Effector CD4-positive, alpha-beta T cell (primary cell): ENCODE results near the gene MYO9A.
"Not testable (repeated sequence)": the region's sequence is repeated elsewhere in the genome, so short reads cannot be mapped to it uniquely, and the experiment has no call there.

Source experiments
- DNase-seq: peaks from one replicate; pipeline ENCODE4 v3.0.0-alpha.2; 2020

MYO9A gene

DNA sequence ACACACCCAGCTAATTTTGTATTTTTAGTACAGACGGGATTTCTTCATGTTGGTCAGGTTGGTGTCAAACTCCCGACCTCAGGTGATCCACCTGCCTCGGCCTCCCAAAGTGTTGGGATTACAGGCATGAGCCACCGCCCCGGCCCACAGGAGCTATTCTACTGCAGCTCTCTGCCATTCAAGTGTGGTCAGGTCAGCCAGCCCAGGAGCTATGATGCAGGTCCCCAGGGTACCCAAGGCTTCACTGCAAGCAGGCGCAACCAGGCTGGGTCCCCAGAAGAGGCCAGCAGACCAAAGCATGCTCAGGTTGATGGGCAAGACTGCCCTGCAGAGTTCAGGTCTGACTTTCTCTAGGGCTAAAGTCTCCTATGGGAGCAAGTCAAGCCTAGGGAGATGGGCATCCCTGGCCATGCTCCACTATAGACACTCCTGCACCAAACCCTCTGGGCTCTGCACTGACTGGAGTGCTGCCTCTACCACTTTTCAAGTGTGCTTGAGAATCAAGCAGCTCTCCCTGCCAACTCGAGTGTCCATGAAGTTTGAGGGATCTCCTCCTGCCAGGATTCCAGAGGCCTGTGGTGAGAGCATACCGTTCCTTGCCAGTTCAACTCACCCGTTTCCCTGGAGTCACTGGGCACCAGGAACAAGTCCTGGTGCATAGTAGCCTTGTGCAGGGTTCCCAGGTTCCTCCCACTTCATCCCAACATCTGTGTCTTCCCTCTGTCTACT is 30.9 kb downstream of the MYO9A start:
- no peak for DNase-seq

- DNase-seq, result no peak
Measured at GRCh38 chr15:72086010-72086697, 31.8 kb downstream of the MYO9A start.

GRCh38 chr15:72082176-72082575 is 35.8 kb downstream of the MYO9A start:
- no peak for DNase-seq

- DNase-seq, result no peak
Measured at GRCh38 chr15:72078887-72079286, 39.1 kb downstream of the MYO9A start.

GRCh38 chr15:72077950-72078349 is 40.0 kb downstream of the MYO9A start:
- no peak for DNase-seq

DNA sequence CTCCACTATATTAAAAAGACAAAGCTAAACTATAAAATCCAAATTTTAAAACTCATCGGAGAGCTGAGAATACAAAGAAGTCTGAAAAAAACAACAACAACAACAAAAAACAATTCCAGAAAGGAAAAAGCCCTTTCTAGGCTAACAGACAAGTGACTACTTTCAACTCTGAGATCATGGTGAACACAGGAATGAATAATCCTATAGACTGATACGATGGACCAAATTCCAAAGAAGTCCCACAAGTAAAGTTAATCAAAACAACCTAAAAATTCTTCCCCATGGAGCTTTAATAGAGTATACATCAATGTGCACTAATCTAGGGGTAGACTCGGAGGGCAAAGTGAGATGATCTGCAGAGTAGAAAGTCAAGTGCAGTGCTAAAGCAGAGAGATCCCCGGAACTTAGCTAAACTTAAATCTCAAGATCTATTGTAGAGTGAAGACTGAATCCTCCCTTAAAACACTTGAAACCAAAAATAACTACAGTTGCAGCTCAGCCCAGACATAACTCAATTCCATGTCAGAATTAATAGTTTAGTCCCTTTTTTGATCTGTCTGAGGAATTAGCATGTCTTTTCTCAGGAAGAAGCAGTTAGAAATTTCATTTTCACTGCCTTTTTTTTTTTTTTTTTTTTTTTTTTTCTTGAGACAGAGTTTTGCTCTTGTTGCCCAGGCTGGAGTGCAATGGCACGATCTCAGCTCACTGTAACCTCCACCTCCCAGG is 43.5 kb downstream of the MYO9A start:
- no peak for DNase-seq

- not testable (repeated sequence) for DNase-seq
Measured at GRCh38 chr15:72071448-72071825, 46.5 kb downstream of the MYO9A start.

DNA sequence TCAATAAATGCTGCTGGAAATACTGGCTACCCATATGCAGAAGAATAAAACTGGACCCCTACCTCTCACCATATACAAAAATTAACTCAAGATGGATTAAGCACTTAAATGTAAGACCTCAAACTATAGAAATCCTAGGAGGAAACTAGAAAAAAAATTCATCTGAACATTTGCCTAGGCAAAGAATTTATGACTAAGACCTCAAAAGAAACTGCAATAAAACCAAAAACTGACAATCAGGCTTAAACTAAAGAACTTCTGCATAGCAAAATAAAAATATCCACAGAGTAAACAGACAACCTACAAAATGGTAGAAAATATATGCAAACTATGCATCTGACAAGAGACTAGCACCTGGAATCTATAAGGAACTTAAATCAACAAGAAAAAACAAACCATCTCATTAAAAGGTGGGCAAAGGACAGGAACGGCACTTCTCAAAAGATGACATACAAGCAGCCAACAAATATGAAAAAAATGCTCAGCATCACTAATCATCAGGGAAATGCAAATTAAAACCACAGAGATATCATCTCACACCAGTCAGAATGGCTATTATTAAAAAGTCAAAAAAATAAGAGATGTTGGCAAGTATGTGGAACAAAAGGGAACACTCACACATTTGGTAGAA is 47.0 kb downstream of the MYO9A start:
- DNase-seq, result no peak

GRCh38 chr15:72068856-72069255 is 49.1 kb downstream of the MYO9A start:
- DNase-seq, result no peak

DNA sequence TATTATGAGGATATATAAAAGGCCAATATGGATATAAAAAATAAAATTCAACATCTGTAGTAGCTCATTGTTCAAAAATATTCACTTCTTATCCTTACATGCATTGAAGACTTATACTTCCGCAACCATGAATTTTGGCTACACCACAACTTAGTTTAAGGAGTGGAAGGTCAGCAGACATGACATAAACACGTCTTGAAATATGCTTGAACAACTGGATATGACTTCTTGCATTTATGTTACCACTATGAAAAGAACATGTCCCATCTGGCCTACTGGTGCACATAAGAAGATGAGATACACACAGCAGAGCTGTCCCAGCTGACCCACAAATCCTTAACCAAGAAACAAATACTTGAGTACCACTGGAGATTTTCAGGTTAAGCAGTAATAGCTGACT is 52.1 kb downstream of the MYO9A start:
- no peak for DNase-seq

GRCh38 chr15:72063186-72063585 is 54.8 kb downstream of the MYO9A start:
- no peak for DNase-seq

- no peak for DNase-seq
Measured at GRCh38 chr15:72062319-72062718, 55.6 kb downstream of the MYO9A start.

- DNase-seq, result no peak
Measured at GRCh38 chr15:72060687-72061250, 57.2 kb downstream of the MYO9A start.

DNA sequence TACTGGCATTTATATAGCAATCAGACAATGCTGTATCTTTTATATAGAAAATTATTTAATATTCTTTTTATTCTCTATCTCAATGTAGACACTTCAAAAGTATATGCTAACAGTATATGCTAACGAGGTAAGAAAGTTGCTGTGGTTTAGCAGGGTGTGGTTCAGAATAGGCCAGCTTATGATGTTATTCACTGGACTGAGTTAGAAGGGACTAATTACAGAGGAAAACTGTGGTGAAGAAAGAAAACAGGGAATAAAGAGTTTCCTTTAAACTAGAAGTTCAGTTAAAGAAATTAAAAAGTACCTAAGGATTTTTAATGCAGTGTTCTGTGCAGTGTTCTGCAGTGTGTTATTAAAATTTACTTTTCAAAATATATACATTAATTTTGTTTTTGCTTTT is 59.4 kb downstream of the MYO9A start:
- DNase-seq, result no peak

- DNase-seq, result no peak
Measured at GRCh38 chr15:72057548-72058091, 60.3 kb downstream of the MYO9A start.

DNA sequence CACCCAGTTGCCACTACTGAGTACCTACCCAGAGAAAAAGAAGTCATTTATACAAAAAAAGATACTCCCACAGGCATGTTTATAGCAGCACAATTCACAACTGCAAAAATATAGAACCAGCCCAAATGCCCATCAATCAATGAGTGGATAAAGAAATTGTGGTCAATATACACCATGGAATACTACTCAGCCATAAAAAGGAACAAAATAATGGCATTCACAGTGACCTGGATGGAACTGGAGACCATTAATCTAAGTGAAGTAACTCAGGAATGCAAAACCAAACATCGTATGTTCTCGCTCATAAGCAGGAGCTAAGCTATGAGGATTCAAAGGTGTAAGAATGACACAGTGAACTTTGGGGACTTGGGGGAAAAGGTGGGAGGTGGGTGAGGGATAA is 61.7 kb downstream of the MYO9A start:
- not testable (repeated sequence) for DNase-seq

DNA sequence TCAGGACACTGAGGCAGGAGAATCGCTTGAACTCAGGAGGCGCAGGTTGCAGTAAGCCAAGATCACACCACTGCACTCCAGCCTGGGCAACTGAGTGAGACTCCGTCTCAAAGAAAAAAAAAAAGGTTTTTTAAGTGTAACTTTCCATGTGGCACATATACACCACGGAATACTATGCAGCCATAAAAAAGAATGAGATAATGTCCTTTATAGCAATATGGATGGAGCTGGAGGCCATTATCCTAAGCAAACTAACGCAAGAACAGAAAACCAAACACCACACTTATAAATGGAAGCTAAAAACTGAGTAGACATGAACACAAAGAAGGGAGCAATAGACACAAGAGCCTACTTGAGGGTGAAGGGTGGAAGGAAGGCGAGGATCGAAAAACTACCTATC is 64.7 kb downstream of the MYO9A start:
- not testable (repeated sequence) for DNase-seq

DNA sequence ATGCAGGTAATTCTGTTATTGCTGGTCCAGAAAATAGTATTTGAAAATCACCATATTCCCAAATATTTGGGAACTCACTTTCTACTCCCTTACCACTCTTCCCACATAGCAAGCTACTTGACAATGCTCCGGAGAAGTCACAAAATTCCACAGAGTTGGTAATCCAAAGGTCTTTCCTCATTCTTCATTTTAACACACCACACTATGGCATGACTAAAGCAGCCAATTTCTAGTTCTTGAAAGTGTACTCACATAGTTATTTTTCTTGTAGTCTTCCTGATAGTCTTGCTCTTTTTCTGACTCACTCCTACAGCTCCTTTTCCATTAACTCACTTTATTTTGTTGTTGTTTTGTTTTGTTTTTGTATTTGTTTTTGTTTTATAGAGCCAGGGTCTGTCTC is 67.2 kb downstream of the MYO9A start:
- no peak for DNase-seq

DNA sequence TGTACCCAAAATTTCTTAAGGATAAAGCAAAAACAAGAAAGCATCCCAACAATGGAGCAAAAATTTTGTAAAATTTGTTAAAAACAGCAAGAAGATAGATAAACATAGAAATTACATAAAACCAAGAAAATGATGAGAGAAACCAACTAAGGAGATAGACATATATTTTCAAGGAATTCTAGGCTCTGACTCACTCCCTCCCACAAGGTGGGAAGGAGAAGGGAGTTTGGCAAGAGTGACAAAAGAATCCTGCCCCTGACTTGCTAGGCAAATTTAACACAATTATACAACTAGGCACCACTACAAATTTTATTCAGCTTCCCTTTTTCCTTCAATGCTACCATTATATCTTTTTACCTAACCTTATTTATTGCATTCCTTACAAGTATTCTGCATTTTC is 70.9 kb downstream of the MYO9A start:
- no peak for DNase-seq

DNA sequence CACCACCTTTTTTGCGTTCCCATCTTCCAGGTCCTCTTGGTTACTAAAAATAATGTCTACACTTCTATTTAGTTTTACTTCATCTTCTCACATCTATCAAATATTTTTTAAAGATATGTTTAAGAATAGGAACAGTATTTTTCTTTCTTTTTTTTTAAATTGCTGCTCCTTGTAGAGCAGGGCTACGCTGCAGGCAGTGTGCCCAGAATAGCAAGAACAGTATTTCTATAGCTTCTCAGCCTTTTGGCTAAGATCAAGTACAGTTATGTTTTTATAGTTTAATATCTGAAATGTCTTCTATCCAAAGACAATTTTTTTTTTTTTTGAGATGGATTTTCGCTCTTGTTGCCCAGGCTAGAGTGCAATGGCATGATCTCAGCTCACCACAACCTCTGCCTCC is 73.0 kb downstream of the MYO9A start:
- no peak for DNase-seq

DNA sequence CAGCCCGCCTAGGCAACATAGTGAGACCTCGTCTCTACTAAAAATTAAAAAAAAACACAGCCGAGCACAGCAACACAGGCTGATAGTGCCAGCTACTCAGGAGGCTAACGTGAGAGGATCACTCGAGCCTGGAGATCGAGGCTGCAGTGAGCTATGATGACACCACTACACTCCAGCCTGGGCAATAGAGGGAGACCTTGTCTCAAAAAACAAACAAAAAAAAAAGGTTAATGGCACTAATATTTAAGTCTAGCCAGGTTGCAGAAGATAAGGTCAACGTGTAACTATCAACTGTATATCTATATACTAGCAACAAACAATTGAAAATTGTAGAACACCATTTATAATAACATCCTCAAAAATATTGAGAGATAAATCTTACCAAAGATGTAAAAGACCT is 75.1 kb downstream of the MYO9A start:
- DNase-seq, result no peak

GRCh38 chr15:72042054-72042453 is 75.9 kb downstream of the MYO9A start:
- DNase-seq, result no peak

GRCh38 chr15:72037321-72037720 is 80.6 kb downstream of the MYO9A start:
- DNase-seq, result no peak
